Stimulated activated CD8-positive, alpha-beta memory T cell treated with anti-CD3 and anti-CD28 coated beads, Interleukin-12 subunit alpha, Interleukin-12 subunit beta, amount 100 ng/mL, for 24 hours (primary cell): ENCODE data around the gene PCDHA1.

Experiments used
- DNase-seq: peaks from one replicate; pipeline ENCODE4 v3.0.0-alpha.2; 2020; ENCODE audit errors: extremely low read depth

The PCDHA1 gene

DNA sequence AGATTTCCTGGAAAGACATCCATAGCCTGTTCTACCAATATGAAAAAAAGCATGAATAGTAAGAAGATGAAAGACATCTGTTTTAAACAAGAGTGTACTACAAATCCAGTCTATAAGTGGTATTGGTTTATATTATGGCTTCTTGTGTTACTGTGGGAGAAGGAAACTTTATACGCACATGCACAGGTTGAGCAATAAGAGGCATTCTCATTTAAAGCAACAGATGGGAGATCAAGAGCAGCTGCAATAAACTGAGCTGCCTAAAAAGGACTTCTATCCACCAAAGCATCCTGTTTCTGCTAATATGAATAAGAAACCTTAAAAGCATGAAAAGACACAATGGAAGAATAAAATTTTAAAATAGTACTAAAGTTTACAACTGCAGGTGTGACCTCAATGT, 256.6 kb downstream of the PCDHA1 start:
- no peak for DNase-seq

DNA sequence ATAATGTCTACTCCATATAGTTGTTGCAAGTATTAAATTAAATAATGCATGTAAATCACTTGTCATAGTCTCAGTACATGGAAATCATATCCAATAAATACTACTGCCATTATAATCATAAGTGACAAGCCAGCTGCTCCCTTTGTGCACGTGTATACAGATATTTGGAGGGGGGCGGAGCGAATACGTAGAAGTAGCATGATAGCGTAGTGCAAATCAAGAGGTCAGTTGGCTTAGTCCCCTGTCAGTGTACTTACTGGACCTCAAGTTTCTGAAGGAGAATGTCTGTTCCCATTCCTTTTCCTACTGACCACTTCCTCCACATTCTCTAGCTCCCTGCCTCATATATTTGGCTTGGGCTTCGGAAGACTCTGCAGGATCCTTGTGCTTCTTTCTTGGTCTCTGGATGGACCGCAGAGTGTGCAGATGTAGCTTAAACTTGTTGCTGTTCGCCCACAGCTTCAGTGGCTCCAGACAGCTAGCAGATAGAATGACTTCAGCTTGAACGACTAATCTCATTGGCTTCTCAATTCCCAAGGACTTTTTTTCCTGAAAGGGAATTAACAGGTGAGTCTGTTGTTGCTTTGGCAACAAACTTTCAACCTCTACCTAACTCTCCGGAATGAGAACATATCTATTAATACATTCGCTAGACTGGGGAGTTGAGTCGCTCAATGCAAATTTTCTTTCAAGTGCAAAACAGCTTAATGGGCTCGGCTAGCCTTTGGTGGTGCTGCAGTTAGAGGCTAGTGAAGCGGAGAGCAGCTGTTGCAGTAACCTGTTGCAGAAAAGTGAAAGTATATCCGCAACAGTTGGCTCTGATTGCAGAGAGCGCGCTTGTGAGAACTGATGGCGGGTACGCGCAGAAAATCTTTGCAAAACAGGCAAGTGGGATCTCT, 264.9 kb downstream of the PCDHA1 start, which contains the start of gene PCDHB1:
PCDHB1 (plus strand) TSS at position 753 of the 899 bp plus-strand sequence; CDS start at position 850, 97 bp downstream.
- DNase-seq, result no peak

DNA sequence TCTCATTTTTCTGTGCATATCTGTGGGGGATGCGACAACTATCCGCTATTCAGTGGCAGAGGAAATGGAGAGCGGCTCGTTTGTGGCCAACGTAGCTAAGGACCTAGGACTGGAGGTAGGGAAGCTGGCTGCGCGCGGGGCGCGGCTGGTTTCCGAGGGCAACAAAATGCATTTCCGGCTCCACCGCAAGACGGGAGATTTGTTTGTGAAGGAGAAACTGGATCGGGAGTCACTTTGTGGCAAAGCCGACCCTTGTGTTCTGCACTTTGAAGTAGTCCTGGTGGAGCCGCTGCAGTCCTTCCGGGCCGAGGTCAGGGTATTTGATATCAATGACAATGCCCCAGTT, 265.6 kb downstream of the PCDHA1 start:
- no peak for DNase-seq
